Measurements from ENCODE around the gene RXRA. TPM values are rescaled to one million over a fixed set of nuclear protein-coding genes. Genes with fewer than 3 reads are reported as not detected.

Gene RXRA
- total RNA-seq, 1 experiment from 2014 or later = 29.9 TPM

DNA sequence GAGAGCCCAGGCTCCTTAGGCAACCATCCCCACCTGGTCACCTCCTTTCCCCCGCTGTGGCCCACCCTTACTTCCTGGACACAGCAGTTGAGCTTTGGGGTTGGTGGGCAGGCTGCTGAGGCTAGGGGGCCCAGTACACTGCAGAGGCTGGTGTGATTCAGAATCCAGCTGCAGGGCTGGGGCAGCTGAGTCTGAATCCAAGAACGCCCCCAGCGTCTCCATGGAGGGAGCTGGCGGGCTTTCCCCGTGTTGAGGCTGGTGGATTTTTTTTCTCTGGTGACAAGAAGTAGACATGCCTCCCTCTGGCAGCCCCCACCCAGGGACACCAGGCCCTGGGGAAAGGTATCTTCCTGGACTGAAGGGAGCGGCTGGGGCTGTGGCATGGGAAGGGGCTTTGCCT, 104.8 kb downstream of the RXRA start:
- Histone ChIP-seq H3K4ac (ENCODE audit: low read depth, low read length) (no peak overlapping the region), H2AK5ac (ENCODE audit: insufficient read length, low read length) (no peak overlapping the region), H3K4me2 (ENCODE audit: insufficient read depth, insufficient read length, low read length) (no peak overlapping the region), H4K5ac (ENCODE audit: insufficient read length, low read depth, low read length) (no peak overlapping the region), H3K27ac (ENCODE audit: insufficient read length, low read depth, low read length) (no peak overlapping the region), H2BK15ac (ENCODE audit: low read depth, low read length) (no peak overlapping the region), H3K23me2 (ENCODE audit: insufficient read length, low read depth, low read length, poor library complexity, severe bottlenecking) (no peaks in the 10 kb centered on the region), H2BK20ac (ENCODE audit: low read depth, low read length, poor library complexity, severe bottlenecking) (no peak overlapping the region), H2BK12ac (ENCODE audit: insufficient read length, low read depth, low read length) (no peak overlapping the region), H3K79me2 (ENCODE audit: insufficient read depth, low read length) (no peaks in the 10 kb centered on the region), H4K20me1 (ENCODE audit: control insufficient read depth, insufficient read depth, insufficient read length) (no peaks in the 10 kb centered on the region), H3K79me1 (ENCODE audit: insufficient read depth, low read depth, low read length, poor library complexity, severe bottlenecking) (no peaks in the 10 kb centered on the region), H2BK5ac (ENCODE audit: insufficient read length, low read length) (no peak overlapping the region), H3K4me1 (ENCODE audit: insufficient read depth, low read length) (no peaks in the 10 kb centered on the region), H2AFZ (ENCODE audit: low read length) (no peak overlapping the region), H3K9ac (ENCODE audit: extremely low read depth, insufficient read length, low read length) (no peak overlapping the region), H4K8ac (replicated peaks; ENCODE audit: insufficient read length, low read depth, low read length) (no peak overlapping the region), H3T11ph (ENCODE audit: low read length) (no peak overlapping the region), H3K27me3 (ENCODE audit: insufficient read depth, low read length) (no peaks in the 10 kb centered on the region), H3K23ac (ENCODE audit: insufficient read length, low read depth, low read length) (no peak overlapping the region), H3K9me3 (ENCODE audit: control insufficient read depth, low read depth, low read length) (no peaks in the 10 kb centered on the region), H4K91ac (ENCODE audit: insufficient read length, low read depth, low read length) (no peak overlapping the region), H3K56ac (ENCODE audit: insufficient read length, low read depth, low read length) (no peak overlapping the region), H3K14ac (ENCODE audit: insufficient read depth, low read length) (no peak overlapping the region), H3K18ac (ENCODE audit: insufficient read length, low read depth, low read length) (no peak overlapping the region), H2BK120ac (ENCODE audit: low read depth, low read length, poor library complexity, severe bottlenecking) (no peak overlapping the region)
- no peak overlapping the region for H3K4me3 Mint-ChIP-seq
- 0 out of 4 replicates have a peak, but pooled peaks cover 0 to 3% of the 10 kb centered on the region in 2 experiments for H3K4me1 Mint-ChIP-seq
- H3K36me3 Mint-ChIP-seq (ENCODE audit: insufficient read depth in 1 of 3, low read depth in 3 of 3) = peaks cover 0 to 8% (median 4%) of the 10 kb centered on the region in 3 experiments; a peak in 4 of 7 replicates
- no CpG with 5 or more reads among the region's 6 CpGs for WGBS (ENCODE audit: extremely low coverage, insufficient read length, low lambda C conversion rate)
- H3K9me3 Mint-ChIP-seq = no peaks in the 10 kb centered on the region
- no peaks in the 10 kb centered on the region for H3K27me3 Mint-ChIP-seq (ENCODE audit: low read depth)
- TF ChIP-seq, protein P1, sequence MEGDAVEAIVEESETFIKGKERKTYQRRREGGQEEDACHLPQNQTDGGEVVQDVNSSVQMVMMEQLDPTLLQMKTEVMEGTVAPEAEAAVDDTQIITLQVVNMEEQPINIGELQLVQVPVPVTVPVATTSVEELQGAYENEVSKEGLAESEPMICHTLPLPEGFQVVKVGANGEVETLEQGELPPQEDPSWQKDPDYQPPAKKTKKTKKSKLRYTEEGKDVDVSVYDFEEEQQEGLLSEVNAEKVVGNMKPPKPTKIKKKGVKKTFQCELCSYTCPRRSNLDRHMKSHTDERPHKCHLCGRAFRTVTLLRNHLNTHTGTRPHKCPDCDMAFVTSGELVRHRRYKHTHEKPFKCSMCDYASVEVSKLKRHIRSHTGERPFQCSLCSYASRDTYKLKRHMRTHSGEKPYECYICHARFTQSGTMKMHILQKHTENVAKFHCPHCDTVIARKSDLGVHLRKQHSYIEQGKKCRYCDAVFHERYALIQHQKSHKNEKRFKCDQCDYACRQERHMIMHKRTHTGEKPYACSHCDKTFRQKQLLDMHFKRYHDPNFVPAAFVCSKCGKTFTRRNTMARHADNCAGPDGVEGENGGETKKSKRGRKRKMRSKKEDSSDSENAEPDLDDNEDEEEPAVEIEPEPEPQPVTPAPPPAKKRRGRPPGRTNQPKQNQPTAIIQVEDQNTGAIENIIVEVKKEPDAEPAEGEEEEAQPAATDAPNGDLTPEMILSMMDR (conservative IDR thresholded peaks at IDR 0.05) = no peak
- H3K27ac Mint-ChIP-seq = peak overlapping the region in 1 of 3 experiments; percentile 27; a peak in 2 of 7 replicates
- no peak for DNase-seq
